H1 (cell line): ENCODE results near the gene GATD1. TPM values are rescaled to one million over a fixed set of nuclear protein-coding genes. Genes with fewer than 3 reads are reported as not detected.

Experiments
- BRCA1 ChIP-seq: IDR thresholded peaks from 2 replicates; pipeline ENCODE4 v1.6.1; 2012; ENCODE audit warnings: low read depth, low read length, improper control_type of control experiment
- CHD1 ChIP-seq: IDR thresholded peaks from 2 replicates; pipeline ENCODE4 v1.6.1; 2012; ENCODE audit warnings: low read depth, low read length, improper control_type of control experiment
- CHD7 ChIP-seq: fragments of 300-600 bp; sonication (generic); IDR thresholded peaks from 2 replicates; pipeline ENCODE4 v1.7.1; 2012; ENCODE audit warnings: low read length, moderate library complexity, mild to moderate bottlenecking, inconsistent platforms; ENCODE audit not compliant: insufficient replicate concordance
- NRF1 ChIP-seq: IDR thresholded peaks from 2 replicates; pipeline ENCODE4 v1.6.1; 2011; ENCODE audit warnings: mild to moderate bottlenecking, low read depth, low read length, improper control_type of control experiment
- PHF8 ChIP-seq: fragments of 200-600 bp; sonication (generic); conservative IDR thresholded peaks from 2 replicates; pipeline ENCODE4 v1.7.1; 2012; ENCODE audit warnings: low read depth, mild to moderate bottlenecking, inconsistent platforms, low read length, moderate library complexity
- POLR2A ChIP-seq, 2 experiments: IDR thresholded peaks; 1 replicate in 1 of 2; 2 replicates in 1 of 2; pipeline ENCODE4 v1.6.1; 2011; ENCODE audit warnings: low read depth in 2 of 2, low read length in 2 of 2, mild to moderate bottlenecking in 2 of 2; ENCODE audit errors: control extremely low read depth in 1 of 2
- TCF12 ChIP-seq: IDR thresholded peaks from 2 replicates; pipeline ENCODE4 v1.6.1; 2011; ENCODE audit warnings: low read depth, mild to moderate bottlenecking, low read length
- TEAD4 ChIP-seq: IDR thresholded peaks from 2 replicates; pipeline ENCODE4 v1.6.1; 2012; ENCODE audit warnings: low read depth, low read length, inconsistent platforms, mixed read lengths
- polyA plus RNA-seq, 7 experiments: library from polyadenylated mRNA; depleted of rRNA in 3 of 7; stranded (reverse) in 5 of 7; unstranded in 2 of 7; fragments of >200 nt in 5 of 7; fragments of 200-250 nt in 2 of 7; gene quantifications; 1 replicate in 5 of 7; 2 replicates in 1 of 7; 4 replicates in 1 of 7; pipeline versions ENCODE4 v1.2.1 to v1.2.3, GENCODE V29; 2011 to 2013; ENCODE audit warnings: missing spikeins in 2 of 7, mixed read lengths in 2 of 7
- total RNA-seq: library from RNA; stranded (reverse); fragmentation: NEBNext Ultra II Directional; extraction: Animal tissue kit (Norgen Biotek cat#: 25700); gene quantifications from 2 replicates; pipeline ENCODE4 v1.2.1, GENCODE V29; 2021

GATD1 gene
- total and polyA plus RNA-seq, 2 of the 8 experiments (the other 6 are each of a cell fraction or from before 2014, with no cell fraction given): 47.5 to 54.8 TPM

- no peak for TF ChIP-seq CHD7
- no peak for TF ChIP-seq TEAD4
- TF ChIP-seq BRCA1: no peak
- TF ChIP-seq POLR2A (IDR thresholded peaks at IDR 0.05; ENCODE audit: control extremely low read depth in 1 of 2, low read depth in 2 of 2, low read length in 2 of 2): 0 out of 3 replicates have a peak, but pooled peaks of 1 of the 2 experiments have one; percentile 35
- TF ChIP-seq PHF8: no peak
- TF ChIP-seq TCF12: no peak
- no peak for TF ChIP-seq CHD1
- no peak for TF ChIP-seq NRF1
Observed at GRCh38 chr11:787084-787675, 9.9 kb upstream of the GATD1 start (continued).
